Right atrium auricular region (tissue), 2 donors: ENCODE results near the gene FGD3. TPM values are rescaled to one million over a fixed set of nuclear protein-coding genes. Genes with fewer than 3 reads are reported as not detected.

ENCODE experiments used
- DNase-seq: peaks from one replicate; pipeline ENCODE4 v3.0.0-alpha.2; 2019; ENCODE audit warnings: low spot score
- H3K27ac ChIP-seq, 2 donors: fragments of 200-600 bp; sonication (generic); 1 replicate in 1 of 2; 2 replicates in 1 of 2; pipeline ENCODE4 v1.5.1; 2016 to 2019
- H3K27me3 ChIP-seq, 2 donors: fragments of 200-600 bp; sonication (generic); one replicate each; pipeline versions ENCODE4 v1.5.1 to v1.6.0; 2017 to 2019
- H3K36me3 ChIP-seq: fragments of 200-600 bp; sonication (generic); one replicate; pipeline ENCODE4 v1.5.1; 2016
- H3K4me1 ChIP-seq, 2 donors: fragments of 200-600 bp; sonication (generic); one replicate each; pipeline versions ENCODE4 v1.5.1 to v1.6.0; 2017 to 2019
- H3K4me3 ChIP-seq, 2 donors: fragments of 200-600 bp; sonication (generic); 1 replicate in 1 of 2; 2 replicates in 1 of 2; pipeline ENCODE4 v1.5.1; 2017 to 2019; ENCODE audit warnings: mild to moderate bottlenecking in 1 of 2, moderate library complexity in 1 of 2
- H3K9me3 ChIP-seq, 2 donors: fragments of 200-600 bp; sonication (generic); one replicate each; pipeline ENCODE4 v1.5.1; 2019
- CTCF ChIP-seq, 2 donors: fragments of 200-600 bp; sonication (generic); IDR thresholded peaks; one replicate each; pipeline ENCODE4 v1.5.1; 2019; ENCODE audit warnings: antibody characterized with exemption in 2 of 2
- total RNA-seq, 2 donors: library from RNA; depleted of rRNA; stranded (reverse); fragments of >200 nt; gene quantifications; one replicate each; pipeline ENCODE4 v1.1.0, GENCODE V29; 2016

Gene FGD3
- total RNA-seq, 2 donors from 2014 or later, result 2.2 to 3.3 TPM

- H3K27ac ChIP-seq, result no peak overlapping the region
- H3K4me3 ChIP-seq, result no peak overlapping the region
- no peak for TF ChIP-seq CTCF (IDR thresholded peaks at IDR 0.05)
- no peaks in the 10 kb centered on the region for H3K27me3 ChIP-seq
- no peaks in the 10 kb centered on the region for H3K36me3 ChIP-seq
- no peaks in the 10 kb centered on the region for H3K9me3 ChIP-seq
- no peaks in the 10 kb centered on the region for H3K4me1 ChIP-seq
- DNase-seq, result no peak
Measured at GRCh38 chr9:92934321-92934720, 13.0 kb upstream of the FGD3 start.

GRCh38 chr9:92938025-92938424 is 9.3 kb upstream of the FGD3 start:
- DNase-seq, result no peak
- no peaks in the 10 kb centered on the region for H3K36me3 ChIP-seq
- TF ChIP-seq CTCF (IDR thresholded peaks at IDR 0.05), result no peak

GRCh38 chr9:92941861-92942260 is 5.5 kb upstream of the FGD3 start:
- no peaks in the 10 kb centered on the region for H3K9me3 ChIP-seq
- H3K36me3 ChIP-seq, result no peaks in the 10 kb centered on the region
- no peak overlapping the region for H3K4me3 ChIP-seq
- DNase-seq, result no peak
- H3K27me3 ChIP-seq, result no peaks in the 10 kb centered on the region
- H3K4me1 ChIP-seq, result peaks cover 0 to under 1% of the 10 kb centered on the region in 2 donors
- H3K27ac ChIP-seq, result no peak overlapping the region
- no peak for TF ChIP-seq CTCF (IDR thresholded peaks at IDR 0.05)

More at GRCh38 chr9:92938025-92938424, 9.3 kb upstream of the FGD3 start:
- Histone ChIP-seq H3K27ac (no peak overlapping the region), H3K27me3 (no peaks in the 10 kb centered on the region), H3K9me3 (no peaks in the 10 kb centered on the region), H3K4me1 (no peaks in the 10 kb centered on the region), H3K4me3 (no peak overlapping the region)

- Histone ChIP-seq H3K4me3 (no peak overlapping the region), H3K36me3 (no peaks in the 10 kb centered on the region), H3K9me3 (no peaks in the 10 kb centered on the region), H3K4me1 (peaks cover 0 to 10% of the 10 kb centered on the region in 2 donors), H3K27me3 (peaks cover 0 to 4% of the 10 kb centered on the region in 2 donors), H3K27ac (no peak overlapping the region)
- no peak for TF ChIP-seq CTCF (IDR thresholded peaks at IDR 0.05)
- no peak for DNase-seq
Measured at GRCh38 chr9:92942688-92943616, 4.4 kb upstream of the FGD3 start.

GRCh38 chr9:92944921-92945320 is 2.4 kb upstream of the FGD3 start:
- no peak for TF ChIP-seq CTCF (IDR thresholded peaks at IDR 0.05)
- Histone ChIP-seq H3K4me1 (peaks cover 0 to 10% of the 10 kb centered on the region in 2 donors), H3K9me3 (no peaks in the 10 kb centered on the region), H3K36me3 (no peaks in the 10 kb centered on the region), H3K27ac (no peak overlapping the region), H3K4me3 (no peak overlapping the region), H3K27me3 (peaks cover 0 to 5% of the 10 kb centered on the region in 2 donors)
- no peak for DNase-seq
